Naive B cell (primary cell): ENCODE data around the gene C1orf52. TPM values are rescaled to one million over a fixed set of nuclear protein-coding genes. Genes with fewer than 3 reads are reported as not detected.
A peak's percentile ranks its signal among the peaks of the same experiment; 100 is the strongest.
"Not testable (repeated sequence)": the region's sequence is repeated elsewhere in the genome, so short reads cannot be mapped to it uniquely, and the experiment has no call there.

ENCODE experiments used
- ATAC-seq, 2 donors: fragments of 150-1000 bp; cut with Tn5 transposase; 2 replicates each; pipeline ENCODE4 v1.10.0; 2021; ENCODE audit warnings: low read depth in 2 of 2, mild to moderate bottlenecking in 2 of 2, moderate library complexity in 2 of 2
- DNase-seq: peaks from one replicate; pipeline ENCODE4 v3.0.0; 2022
- H3K27ac Mint-ChIP-seq, 6 donors: one replicate each; pipeline ENCODE4 v1.8.0; 2020 to 2022; ENCODE audit warnings: mild to moderate bottlenecking in 6 of 6, mixed read lengths in 6 of 6, moderate library complexity in 5 of 6, inconsistent platforms in 2 of 6
- H3K27me3 Mint-ChIP-seq, 3 donors: one replicate each; pipeline ENCODE4 v1.8.0; 2021 to 2022; ENCODE audit warnings: mixed read lengths in 3 of 3, mild to moderate bottlenecking in 1 of 3
- H3K36me3 Mint-ChIP-seq, 2 donors: one replicate each; pipeline ENCODE4 v1.8.0; 2020 to 2022; ENCODE audit warnings: mixed read lengths in 2 of 2, inconsistent platforms in 1 of 2, mild to moderate bottlenecking in 1 of 2
- H3K4me1 Mint-ChIP-seq, 3 donors: one replicate each; pipeline ENCODE4 v1.8.0; 2020 to 2022; ENCODE audit warnings: mixed read lengths in 3 of 3, inconsistent platforms in 1 of 3, mild to moderate bottlenecking in 1 of 3, moderate library complexity in 1 of 3
- H3K4me3 Mint-ChIP-seq, 8 donors: one replicate each; pipeline ENCODE4 v1.8.0; 2020 to 2022; ENCODE audit warnings: mild to moderate bottlenecking in 8 of 8, mixed read lengths in 8 of 8, moderate library complexity in 8 of 8, inconsistent platforms in 2 of 8
- H3K9me3 Mint-ChIP-seq, 7 donors: one replicate each; pipeline ENCODE4 v1.8.0; 2020 to 2022; ENCODE audit warnings: mixed read lengths in 7 of 7, mild to moderate bottlenecking in 5 of 7, inconsistent platforms in 2 of 7, moderate library complexity in 1 of 7
- polyA plus RNA-seq, 6 donors: library from polyadenylated mRNA; unstranded; fragments of 300-500 nt; fragmentation: Illumina TruSeq; gene quantifications; one replicate each; pipeline ENCODE4 v1.2.3, GENCODE V29; 2021; ENCODE audit warnings: low read depth in 6 of 6

The C1orf52 gene
- polyA plus RNA-seq, 6 donors from 2014 or later = 23.3 to 33.6 (median 27.0) TPM

- Mint-ChIP-seq H3K27me3 (no peaks in the 10 kb centered on the region), H3K9me3 (no peaks in the 10 kb centered on the region), H3K4me3 (peak overlapping the region; percentile 87 to 99 (median 96)), H3K4me1 (peaks cover 51 to 79% (median 72%) of the 10 kb centered on the region in 3 donors), H3K36me3 (peaks cover 20 to 33% of the 10 kb centered on the region in 2 donors), H3K27ac (peak overlapping the region; percentile 96 to 100 (median 100))
- ATAC-seq (no peak), DNase-seq (peak; percentile 27)
These were observed 15.5 kb upstream of the C1orf52 start for GRCh38 chr1:85274969-85275453.

GRCh38 chr1:85273397-85273796 lies 13.9 kb upstream of the C1orf52 start:
- ATAC-seq (no peak), DNase-seq (no peak)
- H3K36me3 Mint-ChIP-seq = peaks cover 19 to 30% of the 10 kb centered on the region in 2 donors
- H3K4me1 Mint-ChIP-seq = peaks cover 54 to 80% (median 69%) of the 10 kb centered on the region in 3 donors
- H3K27me3 Mint-ChIP-seq = no peaks in the 10 kb centered on the region
- H3K27ac Mint-ChIP-seq = peak overlapping the region in 5 of 6 donors; percentile 3 to 96 (median 78)
- H3K4me3 Mint-ChIP-seq = peak overlapping the region in 6 of 8 donors; percentile 6 to 99 (median 68)
- H3K9me3 Mint-ChIP-seq = no peaks in the 10 kb centered on the region

GRCh38 chr1:85268801-85269585 lies 9.5 kb upstream of the C1orf52 start:
- H3K27ac Mint-ChIP-seq = peak overlapping the region in 3 of 6 donors; percentile 48 to 68 (median 48)
- peaks cover 25 to 34% of the 10 kb centered on the region in 2 donors for H3K36me3 Mint-ChIP-seq
- no peak overlapping the region for H3K4me3 Mint-ChIP-seq
- no peak for ATAC-seq
- no peaks in the 10 kb centered on the region for H3K27me3 Mint-ChIP-seq
- no peak for DNase-seq
- H3K9me3 Mint-ChIP-seq = no peaks in the 10 kb centered on the region
- peaks cover 36 to 63% (median 40%) of the 10 kb centered on the region in 3 donors for H3K4me1 Mint-ChIP-seq

- ATAC-seq (no peak), DNase-seq (no peak)
- H3K9me3 Mint-ChIP-seq = no peaks in the 10 kb centered on the region
- H3K36me3 Mint-ChIP-seq = peaks cover 15 to 21% of the 10 kb centered on the region in 2 donors
- peaks cover 22 to 47% (median 26%) of the 10 kb centered on the region in 3 donors for H3K4me1 Mint-ChIP-seq
- H3K27ac Mint-ChIP-seq = peak overlapping the region in 2 of 6 donors; percentile 85 to 86
- H3K4me3 Mint-ChIP-seq = no peak overlapping the region
- H3K27me3 Mint-ChIP-seq = no peaks in the 10 kb centered on the region
These were observed 7.9 kb upstream of the C1orf52 start for GRCh38 chr1:85267313-85267712.

- H3K27ac Mint-ChIP-seq = peak overlapping the region in 2 of 6 donors; percentile 7 to 78
- H3K4me3 Mint-ChIP-seq = no peak overlapping the region
- peaks cover 0 to 5% (median 0%) of the 10 kb centered on the region in 7 donors for H3K9me3 Mint-ChIP-seq
- peaks cover 14 to 27% (median 16%) of the 10 kb centered on the region in 3 donors for H3K4me1 Mint-ChIP-seq
- ATAC-seq (no peak), DNase-seq (no peak)
- H3K27me3 Mint-ChIP-seq = no peaks in the 10 kb centered on the region
- peaks cover 14 to 18% of the 10 kb centered on the region in 2 donors for H3K36me3 Mint-ChIP-seq
These were observed 4.7 kb upstream of the C1orf52 start for GRCh38 chr1:85264150-85264549.

GRCh38 chr1:85262985-85263384 lies 3.5 kb upstream of the C1orf52 start:
- DNase-seq (no peak), ATAC-seq (no peak)
- peaks cover 0 to 5% (median 0%) of the 10 kb centered on the region in 7 donors for H3K9me3 Mint-ChIP-seq
- H3K4me3 Mint-ChIP-seq = peak overlapping the region in 1 of 8 donors; percentile 33
- H3K27me3 Mint-ChIP-seq = no peaks in the 10 kb centered on the region
- peak overlapping the region in 2 of 6 donors; percentile 22 to 37 for H3K27ac Mint-ChIP-seq
- H3K36me3 Mint-ChIP-seq = peaks cover 9 to 15% of the 10 kb centered on the region in 2 donors
- H3K4me1 Mint-ChIP-seq = peaks cover 16 to 27% (median 17%) of the 10 kb centered on the region in 3 donors

- Mint-ChIP-seq H3K36me3 (peaks cover 19% of the 10 kb centered on the region in 2 donors), H3K9me3 (peaks cover 0 to 5% (median 0%) of the 10 kb centered on the region in 7 donors), H3K27me3 (no peaks in the 10 kb centered on the region), H3K4me3 (peak overlapping the region; percentile 96 to 99 (median 98)), H3K4me1 (peaks cover 26 to 37% (median 29%) of the 10 kb centered on the region in 3 donors), H3K27ac (peak overlapping the region in 4 of 6 donors; percentile 78 to 94 (median 84))
- no peak for ATAC-seq
- no peak for DNase-seq
These were observed 431 bp upstream of the C1orf52 start for GRCh38 chr1:85259912-85260274.

- peak overlapping the region; percentile 96 to 99 (median 98) for H3K4me3 Mint-ChIP-seq
- ATAC-seq = no peak
- no peak for DNase-seq
- H3K27me3 Mint-ChIP-seq = no peaks in the 10 kb centered on the region
- H3K36me3 Mint-ChIP-seq = peaks cover 10% of the 10 kb centered on the region in 2 donors
- H3K4me1 Mint-ChIP-seq = peaks cover 21 to 40% (median 29%) of the 10 kb centered on the region in 3 donors
- peaks cover 0 to 5% (median 0%) of the 10 kb centered on the region in 7 donors for H3K9me3 Mint-ChIP-seq
- peak overlapping the region in 4 of 6 donors; percentile 58 to 94 (median 80) for H3K27ac Mint-ChIP-seq
These were observed 835 bp downstream of the C1orf52 start for GRCh38 chr1:85258536-85259117.

GRCh38 chr1:85249042-85249441 lies 10.4 kb downstream of the C1orf52 start:
- H3K36me3 Mint-ChIP-seq = peaks cover 9 to 19% of the 10 kb centered on the region in 2 donors
- peaks cover 1 to 13% (median 11%) of the 10 kb centered on the region in 3 donors for H3K4me1 Mint-ChIP-seq
- not testable (repeated sequence) for H3K9me3 Mint-ChIP-seq, ATAC-seq, H3K27ac Mint-ChIP-seq, H3K4me3 Mint-ChIP-seq, DNase-seq, H3K27me3 Mint-ChIP-seq

- ATAC-seq (no peak), DNase-seq (no peak)
- H3K4me1 Mint-ChIP-seq = peaks cover 0 to 8% (median 7%) of the 10 kb centered on the region in 3 donors
- peaks cover 9 to 14% of the 10 kb centered on the region in 2 donors for H3K36me3 Mint-ChIP-seq
- H3K9me3 Mint-ChIP-seq = peaks cover 0 to 4% (median 3%) of the 10 kb centered on the region in 7 donors
- no peak overlapping the region for H3K4me3 Mint-ChIP-seq
- H3K27me3 Mint-ChIP-seq = no peaks in the 10 kb centered on the region
- H3K27ac Mint-ChIP-seq = no peak overlapping the region
These were observed 13.6 kb downstream of the C1orf52 start for GRCh38 chr1:85245891-85246290.

- Mint-ChIP-seq H3K4me1 (peaks cover 0 to 6% (median 4%) of the 10 kb centered on the region in 3 donors), H3K9me3 (peaks cover 0 to 4% (median 3%) of the 10 kb centered on the region in 7 donors), H3K27ac (no peak overlapping the region), H3K36me3 (peaks cover 5 to 10% of the 10 kb centered on the region in 2 donors), H3K27me3 (no peaks in the 10 kb centered on the region), H3K4me3 (no peak overlapping the region)
- DNase-seq = no peak
- no peak for ATAC-seq
These were observed 14.0 kb downstream of the C1orf52 start for GRCh38 chr1:85245456-85245855.

- Mint-ChIP-seq H3K4me1 (peaks cover 0 to under 1% (median 0%) of the 10 kb centered on the region in 3 donors), H3K27ac (no peak overlapping the region), H3K9me3 (peaks cover 0 to 3% (median 2%) of the 10 kb centered on the region in 7 donors), H3K27me3 (no peaks in the 10 kb centered on the region), H3K36me3 (peaks cover 0 to 2% of the 10 kb centered on the region in 2 donors), H3K4me3 (no peak overlapping the region)
- no peak for ATAC-seq
- no peak for DNase-seq
These were observed 15.0 kb downstream of the C1orf52 start for GRCh38 chr1:85244271-85245061.

GRCh38 chr1:85243372-85243771 lies 16.1 kb downstream of the C1orf52 start:
- H3K4me1 Mint-ChIP-seq = no peaks in the 10 kb centered on the region
- no peaks in the 10 kb centered on the region for H3K36me3 Mint-ChIP-seq
- DNase-seq (no peak), ATAC-seq (no peak)
- no peak overlapping the region for H3K27ac Mint-ChIP-seq
- H3K9me3 Mint-ChIP-seq = no peaks in the 10 kb centered on the region
- no peak overlapping the region for H3K4me3 Mint-ChIP-seq
- peaks cover 0 to 2% (median 0%) of the 10 kb centered on the region in 3 donors for H3K27me3 Mint-ChIP-seq
